Endothelial cell of umbilical vein (primary cell): Measurements from ENCODE around the gene TFAP2A. TPM values are rescaled to one million over a fixed set of nuclear protein-coding genes. Genes with fewer than 3 reads are reported as not detected.
A peak's percentile ranks its signal among the peaks of the same experiment; 100 is the strongest.

Source experiments
- BruUV-seq: library from RNA; stranded (reverse); fragments of 400-500 nt; replicated peaks from 2 replicates; lab custom pipeline; 2021; lab: Mats Ljungman, UMichigan
- CTCF ChIA-PET: fragments of 300-600, 350-600 bp; sonication (Branson Sonifier 250); formaldehyde crosslinking; loops from one replicate; lab custom pipeline; 2021; ENCODE audit warnings: antibody characterized with exemption, inconsistent platforms; lab: Charles Lee
- POLR2A ChIA-PET: fragments of 300-600, 350-600 bp; sonication (Branson Sonifier 250); formaldehyde crosslinking; loops from one replicate; lab custom pipeline; 2021; ENCODE audit warnings: antibody characterized with exemption, inconsistent platforms; lab: Charles Lee
- DNase-seq: peaks from one replicate; pipeline ENCODE4 v3.0.0-alpha.2; 2011; ENCODE audit warnings: low read depth, low spot score
- FAIRE-seq: peaks from 2 replicates; lab custom pipeline; 2011; peaks lifted over from hg19 to GRCh38; lab: Jason Lieb, UNC
- H2AFZ ChIP-seq: 2 replicates; pipeline ENCODE4 v1.6.0; 2012; ENCODE audit warnings: low read depth, low read length, control low read depth, inconsistent platforms
- H3K27ac ChIP-seq: 2 replicates; pipeline ENCODE4 v1.5.1; 2011; ENCODE audit warnings: low read depth, mild to moderate bottlenecking, control low read depth, low read length, moderate library complexity; ENCODE audit not compliant: insufficient read depth
- H3K27me3 ChIP-seq, 2 experiments: 2 replicates each; pipeline versions ENCODE4 v1.6.0 to v1.6.1; 2011; ENCODE audit warnings: low read length in 2 of 2, mixed read lengths in 1 of 2; ENCODE audit not compliant: control insufficient read depth in 2 of 2, insufficient read depth in 2 of 2
- H3K36me3 ChIP-seq, 2 experiments: 2 replicates in 1 of 2; 3 replicates in 1 of 2; pipeline ENCODE4 v1.5.1; 2011; ENCODE audit warnings: low read length in 2 of 2, mild to moderate bottlenecking in 1 of 2, moderate library complexity in 1 of 2; ENCODE audit not compliant: control insufficient read depth in 2 of 2, insufficient read depth in 2 of 2; ENCODE audit errors: extremely low read depth in 1 of 2
- H3K4me1 ChIP-seq: 3 replicates; pipeline ENCODE4 v1.5.1; 2011; ENCODE audit warnings: mild to moderate bottlenecking, low read length; ENCODE audit not compliant: control insufficient read depth, insufficient read depth; ENCODE audit errors: extremely low read depth
- H3K4me2 ChIP-seq: 2 replicates; pipeline ENCODE4 v1.6.1; 2011; ENCODE audit warnings: low read length, control low read depth, mixed read lengths; ENCODE audit not compliant: insufficient read depth
- H3K4me3 ChIP-seq, 3 experiments: fragments of 200-600 bp in 1 of 3; sonication (generic), shearing (Covaris generic) in 1 of 3; replicated peaks in 1 of 3; 2 replicates each; pipeline ENCODE4 v1.5.1; 2011 to 2016; ENCODE audit warnings: control low read depth in 3 of 3, low read length in 3 of 3, mild to moderate bottlenecking in 2 of 3, inconsistent platforms in 1 of 3, low read depth in 1 of 3, moderate library complexity in 1 of 3; ENCODE audit not compliant: insufficient read depth in 1 of 3
- H3K79me2 ChIP-seq: 2 replicates; pipeline ENCODE4 v1.6.0; 2012; ENCODE audit warnings: low read length, inconsistent platforms; ENCODE audit not compliant: control insufficient read depth, insufficient read depth
- H3K9ac ChIP-seq: replicated peaks from 2 replicates; pipeline ENCODE3; 2011; ENCODE audit warnings: low read length, control low read depth; ENCODE audit not compliant: insufficient read depth; ENCODE audit errors: extremely low read depth
- H3K9me1 ChIP-seq: replicated peaks from 3 replicates; pipeline ENCODE4 v1.6.0; 2011; ENCODE audit warnings: mild to moderate bottlenecking, low read length; ENCODE audit not compliant: control insufficient read depth, insufficient read depth; ENCODE audit errors: extremely low read depth
- H3K9me3 ChIP-seq: replicated peaks from 2 replicates; pipeline ENCODE4 v1.5.1; 2012; ENCODE audit warnings: low read length, inconsistent platforms; ENCODE audit not compliant: control insufficient read depth, insufficient read depth
- H4K20me1 ChIP-seq: replicated peaks from 2 replicates; pipeline ENCODE3; 2011; ENCODE audit warnings: mild to moderate bottlenecking, low read length; ENCODE audit not compliant: control insufficient read depth, insufficient read depth; ENCODE audit errors: extremely low read depth
- EZH2 ChIP-seq: IDR thresholded peaks from 2 replicates; pipeline ENCODE4 v1.6.1; 2012; ENCODE audit warnings: borderline replicate concordance, low read depth, mild to moderate bottlenecking, moderate library complexity, low read length, inconsistent platforms; ENCODE audit not compliant: severe bottlenecking
- FOS ChIP-seq: IDR thresholded peaks from 2 replicates; pipeline ENCODE4 v1.6.1; 2011; ENCODE audit warnings: mild to moderate bottlenecking, low read length, moderate library complexity, borderline replicate concordance; ENCODE audit not compliant: insufficient read depth
- GATA2 ChIP-seq: IDR thresholded peaks from 2 replicates; pipeline ENCODE4 v1.7.0; 2011; ENCODE audit warnings: low read depth, mild to moderate bottlenecking, moderate library complexity, mixed read lengths, low read length; ENCODE audit not compliant: insufficient read length, insufficient read depth
- MAX ChIP-seq: IDR thresholded peaks from 2 replicates; pipeline ENCODE4 v1.6.1; 2011; ENCODE audit not compliant: insufficient read depth, insufficient read length
- MYC ChIP-seq: IDR thresholded peaks from one replicate; pipeline ENCODE4 v1.6.1; 2011; ENCODE audit warnings: mild to moderate bottlenecking, low read depth, low read length
- POLR2A ChIP-seq: IDR thresholded peaks from 2 replicates; pipeline ENCODE4 v1.6.1; 2012; ENCODE audit warnings: low read depth, mild to moderate bottlenecking, control low read depth, low read length
- POLR2AphosphoS5 ChIP-seq: IDR thresholded peaks from 2 replicates; pipeline ENCODE4 v1.6.1; 2012; ENCODE audit warnings: low read depth, mild to moderate bottlenecking, control low read depth, low read length, moderate library complexity; ENCODE audit not compliant: insufficient read depth
- dilution Hi-C: fragments of 300-500 bp; cut with MboI; formaldehyde crosslinking; loops from one replicate; pipeline ENCODE4 v1.15.0; 2019; ENCODE audit warnings: low sequenced_read_pairs; ENCODE audit not compliant: extremely low pct_ligation_motif_present
- intact Hi-C: fragments of 100-400 bp; cut with micrococcal nuclease; formaldehyde crosslinking; loops from one replicate; pipeline ENCODE4 v1.10.0; 2022
- polyA plus RNA-seq, 4 experiments: library from polyadenylated mRNA; depleted of rRNA in 3 of 4; stranded (reverse) in 3 of 4; unstranded in 1 of 4; fragments of >200 nt; gene quantifications; 2 replicates each; pipeline versions ENCODE4 v1.2.1 to v1.2.3, GENCODE V29; 2011 to 2012; ENCODE audit warnings: missing spikeins in 1 of 4
- total RNA-seq: library from RNA; stranded (reverse); gene quantifications from 2 replicates; pipeline ENCODE4 v1.2.3, GENCODE V29; 2021

TFAP2A gene
- total and polyA plus RNA-seq, 2 donors (not counting 3 experiments of a cell fraction or from before 2014, with no cell fraction given), result 0.06 TPM; not detected in 1

GRCh38 chr6:10410207-10411050 lies 4.4 kb downstream of the TFAP2A start:
- Histone ChIP-seq H3K4me1 (peaks cover 9% of the 10 kb centered on the region), H4K20me1 (no peaks in the 10 kb centered on the region), H3K27ac (no peak overlapping the region), H3K9me1 (no peaks in the 10 kb centered on the region), H3K36me3 (no peaks in the 10 kb centered on the region), H3K27me3 (peaks cover 71 to 97% of the 10 kb centered on the region in 2 experiments), H2AFZ (no peak overlapping the region), H3K79me2 (no peaks in the 10 kb centered on the region), H3K4me3 (no peak overlapping the region), H3K4me2 (no peak overlapping the region), H3K9me3 (no peaks in the 10 kb centered on the region), H3K9ac (no peak overlapping the region)
- DNase-seq (no peak), FAIRE-seq (no peak)
- BruUV-seq, result no TSS peak
- intact Hi-C loops, result no loop called here
- TF ChIP-seq GATA2 (no peak), EZH2 (peak; percentile 61), POLR2A (no peak), POLR2AphosphoS5 (no peak), MAX (no peak), MYC (no peak), FOS (no peak)
- dilution Hi-C loops, result no loop called here
- POLR2A ChIA-PET, result no interaction called here
- CTCF ChIA-PET, result interaction anchor here (1.5 kb wide), 1 partner anchor 1427 kb away, joined by 4 read pairs; no protein-coding TSS in a partner anchor
